ENCODE results near the gene OR52B2. TPM values are rescaled to one million over a fixed set of nuclear protein-coding genes. Genes with fewer than 3 reads are reported as not detected.

Gene OR52B2
- total and polyA plus RNA-seq, 2 experiments from 2014 or later, result 0.57 TPM; not detected in 1

- no peak for TF ChIP-seq CTCF (IDR thresholded peaks at IDR 0.05; ENCODE audit: low read depth, low read length)
- DNase-seq (ENCODE audit: low read depth in 1 of 2, low spot score in 1 of 2), result no peak
- Histone ChIP-seq H3K36me3 (no peaks in the 10 kb centered on the region), H3K27me3 (no peaks in the 10 kb centered on the region), H3K4me3 (no peak overlapping the region), H3K27ac (no peak overlapping the region), H3K9me3 (ENCODE audit: low read depth) (no peaks in the 10 kb centered on the region), H3K4me1 (ENCODE audit: low read depth) (no peaks in the 10 kb centered on the region)
Measured at GRCh38 chr11:6197466-6198200, 27.5 kb upstream of the OR52B2 start.

GRCh38 chr11:6196396-6196795 is 26.3 kb upstream of the OR52B2 start:
- Histone ChIP-seq H3K4me3 (no peak overlapping the region), H3K4me1 (ENCODE audit: low read depth) (no peaks in the 10 kb centered on the region), H3K9me3 (ENCODE audit: low read depth) (no peaks in the 10 kb centered on the region), H3K27ac (no peak overlapping the region), H3K27me3 (no peaks in the 10 kb centered on the region), H3K36me3 (no peaks in the 10 kb centered on the region)
- no peak for TF ChIP-seq CTCF (IDR thresholded peaks at IDR 0.05; ENCODE audit: low read depth, low read length)
- DNase-seq (ENCODE audit: low read depth in 1 of 2, low spot score in 1 of 2), result no peak

GRCh38 chr11:6194065-6194581 is 24.0 kb upstream of the OR52B2 start:
- Histone ChIP-seq H3K4me3 (no peak overlapping the region), H3K36me3 (no peaks in the 10 kb centered on the region), H3K27ac (no peak overlapping the region), H3K4me1 (ENCODE audit: low read depth) (no peaks in the 10 kb centered on the region), H3K9me3 (ENCODE audit: low read depth) (no peaks in the 10 kb centered on the region), H3K27me3 (no peaks in the 10 kb centered on the region)
- no peak for DNase-seq (ENCODE audit: low read depth in 1 of 2, low spot score in 1 of 2)
- TF ChIP-seq CTCF (IDR thresholded peaks at IDR 0.05; ENCODE audit: low read depth, low read length), result no peak

DNA sequence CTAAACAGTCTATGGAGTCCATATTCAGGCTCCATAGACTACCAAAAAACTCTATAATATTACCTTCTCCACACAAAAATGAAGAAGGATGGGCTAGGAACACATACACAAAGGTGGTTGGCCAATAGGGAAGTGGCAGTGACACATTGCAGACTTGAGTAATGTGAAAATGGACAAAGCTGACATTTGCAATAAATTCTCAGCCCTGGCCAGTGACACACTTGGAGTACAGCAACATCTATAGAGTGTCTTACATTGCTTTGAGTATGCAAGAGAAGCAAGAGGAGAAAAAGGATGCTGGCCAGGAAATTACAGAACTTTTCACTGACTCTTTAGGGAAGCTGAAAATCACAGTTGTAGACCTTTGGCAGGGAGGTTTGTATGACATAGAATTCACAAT is 21.6 kb upstream of the OR52B2 start:
- no peak overlapping the region for H3K27ac ChIP-seq
- H3K4me3 ChIP-seq, result no peak overlapping the region
- no peak for DNase-seq (ENCODE audit: low read depth in 1 of 2, low spot score in 1 of 2)
- H3K27me3 ChIP-seq, result no peaks in the 10 kb centered on the region
- no peaks in the 10 kb centered on the region for H3K4me1 ChIP-seq (ENCODE audit: low read depth)
- no peak for TF ChIP-seq CTCF (IDR thresholded peaks at IDR 0.05; ENCODE audit: low read depth, low read length)
- no peaks in the 10 kb centered on the region for H3K36me3 ChIP-seq
- H3K9me3 ChIP-seq (ENCODE audit: low read depth), result no peaks in the 10 kb centered on the region

- Histone ChIP-seq H3K4me3 (no peak overlapping the region), H3K27me3 (no peaks in the 10 kb centered on the region), H3K9me3 (ENCODE audit: low read depth) (no peaks in the 10 kb centered on the region), H3K27ac (no peak overlapping the region), H3K4me1 (ENCODE audit: low read depth) (no peaks in the 10 kb centered on the region), H3K36me3 (no peaks in the 10 kb centered on the region)
- no peak for DNase-seq (ENCODE audit: low read depth in 1 of 2, low spot score in 1 of 2)
- TF ChIP-seq CTCF (IDR thresholded peaks at IDR 0.05; ENCODE audit: low read depth, low read length), result no peak
Measured at GRCh38 chr11:6175440-6175839, 5.3 kb upstream of the OR52B2 start.
